Motor neuron (in vitro differentiated cells): Measurements from ENCODE around the gene CEP70. TPM values are rescaled to one million over a fixed set of nuclear protein-coding genes. Genes with fewer than 3 reads are reported as not detected.
A peak's percentile ranks its signal among the peaks of the same experiment; 100 is the strongest.
"Not testable (repeated sequence)": the region's sequence is repeated elsewhere in the genome, so short reads cannot be mapped to it uniquely, and the experiment has no call there.

Experiments
- ATAC-seq, 8 experiments: fragments of 200-7000 bp; cut with Tn5 transposase; replicated peaks in 6 of 8; 2 replicates each; pipeline ENCODE4 v1.8.0; 2021; ENCODE audit warnings: mild to moderate bottlenecking in 8 of 8, moderate library complexity in 8 of 8
- H3K27ac ChIP-seq, 2 donors: fragments of 250-450 bp; sonication (Bioruptor Pico); 2 replicates each; pipeline ENCODE4 v1.9.0; 2021; ENCODE audit warnings: antibody characterized with exemption in 2 of 2, mild to moderate bottlenecking in 2 of 2, moderate library complexity in 1 of 2
- H3K4me1 ChIP-seq, 2 donors: fragments of 250-450 bp; sonication (Bioruptor Pico); replicated peaks in 1 of 2; 2 replicates each; pipeline ENCODE4 v1.6.1; 2021; ENCODE audit warnings: antibody characterized with exemption in 2 of 2, mild to moderate bottlenecking in 2 of 2, moderate library complexity in 1 of 2
- H3K4me3 ChIP-seq, 5 donors: fragments of 250-450 bp; sonication (Bioruptor Pico); 2 replicates each; pipeline ENCODE4 v1.9.0; 2021; ENCODE audit warnings: antibody characterized with exemption in 5 of 5, mild to moderate bottlenecking in 5 of 5, moderate library complexity in 4 of 5
- WGBS, 10 experiments: fragments of 450-650 bp; shearing (Covaris generic); methylation state at CpG; one replicate each; pipeline ENCODE4 v1.0.0; 2022; 5-methylcytosine and 5-hydroxymethylcytosine counted together
- in situ Hi-C, 9 experiments: fragments of 400-800 bp; cut with MboI; loops; one replicate each; pipeline ENCODE4 v1.15.0; 2021; ENCODE audit warnings: low sequenced_read_pairs in 9 of 9, low pct_unique_long_range_greater_than_20kb in 2 of 9; ENCODE audit not compliant: unreplicated experiment in 9 of 9
- total RNA-seq, 8 experiments: library from RNA; unstranded; fragments of 300-600 nt; gene quantifications; 2 replicates each; pipeline versions ENCODE4 v1.2.3 to v1.2.4, GENCODE V29; 2022

The CEP70 gene
- total RNA-seq, 8 experiments from 2014 or later = 12.2 to 53.3 (median 34.3) TPM

GRCh38 chr3:138460536-138461205, 133.4 kb downstream of the CEP70 start:
- Histone ChIP-seq H3K4me3 (no peak overlapping the region), H3K4me1 (peaks cover 5 to 6% of the 10 kb centered on the region in 2 donors), H3K27ac (no peak overlapping the region)
- in situ Hi-C loops = loop anchor here in 1 of 9 experiments (25.0 kb wide), 1 partner anchor 452 kb away; no protein-coding TSS in a partner anchor
- WGBS, 10 experiments = 74 to 100% (median 81%) methylated on average over 2 to 6 of the region's 8 CpGs; no CpG with 5 or more reads in 6 of the 10 experiments
- ATAC-seq = peak in 1 of 8 experiments; percentile 5

DNA sequence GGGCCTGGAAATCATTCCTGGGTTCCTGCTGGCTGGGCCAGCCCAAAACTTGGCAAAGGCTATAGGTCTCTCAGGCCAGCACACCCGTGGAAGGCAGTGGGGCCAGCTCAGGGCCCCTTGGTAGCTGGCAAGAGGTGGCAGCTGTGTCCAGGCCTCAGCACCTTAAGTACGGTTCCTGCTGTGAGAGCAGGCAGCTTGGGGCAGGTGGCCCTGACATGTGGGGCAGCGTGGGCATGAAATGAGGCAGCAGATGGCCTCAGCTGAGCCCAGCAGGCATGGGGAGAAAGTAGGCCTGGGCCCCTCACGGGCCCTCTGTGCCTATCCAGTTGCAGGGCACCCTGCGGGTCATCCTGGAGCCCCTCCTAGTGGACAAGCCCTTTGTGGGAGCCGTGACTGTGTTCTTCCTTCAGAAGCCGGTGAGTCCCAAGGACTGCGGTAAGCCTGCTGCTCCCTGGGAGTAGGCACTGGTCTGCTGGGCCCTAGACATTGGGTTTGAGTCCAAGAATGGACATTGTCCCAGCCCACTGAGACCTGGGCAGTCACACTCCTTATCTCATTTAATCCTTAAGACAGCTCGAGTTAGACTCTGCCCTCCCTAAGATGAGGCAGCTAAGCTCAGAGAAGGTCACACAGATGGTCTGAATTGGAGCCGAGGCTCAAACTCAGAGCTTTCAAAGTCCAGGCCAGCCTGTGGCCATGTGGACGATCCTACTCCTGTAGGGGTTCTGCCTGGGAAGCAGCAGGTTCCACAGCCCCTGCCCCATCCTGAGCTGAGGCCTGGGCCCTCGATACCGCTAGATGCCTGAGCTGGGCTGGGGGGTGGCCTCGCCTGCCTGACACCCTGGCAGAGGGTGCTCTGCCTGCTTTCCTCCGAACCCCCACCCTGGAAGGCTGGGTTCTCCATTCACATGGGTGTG, 134.2 kb downstream of the CEP70 start:
- in situ Hi-C loops = loop anchor here in 1 of 9 experiments (25.0 kb wide), 1 partner anchor 452 kb away; no protein-coding TSS in a partner anchor
- WGBS, 10 experiments = 20 to 100% (median 80%) methylated on average over 1 to 8 of the region's 15 CpGs; no CpG with 5 or more reads in 3 of the 10 experiments
- no peak for ATAC-seq
- Histone ChIP-seq H3K4me3 (no peak overlapping the region), H3K27ac (no peak overlapping the region), H3K4me1 (peaks cover 5 to 6% of the 10 kb centered on the region in 2 donors)

GRCh38 chr3:138458774-138459499, 135.1 kb downstream of the CEP70 start:
- 80 to 100% methylated on average over 1 of the region's 9 CpGs; no CpG with 5 or more reads in 8 of the 10 experiments for WGBS, 10 experiments
- Histone ChIP-seq H3K4me1 (peaks cover 5 to 6% of the 10 kb centered on the region in 2 donors), H3K27ac (no peak overlapping the region), H3K4me3 (no peak overlapping the region)
- ATAC-seq = no peak
- in situ Hi-C loops = loop anchor here in 1 of 9 experiments (25.0 kb wide), 1 partner anchor 453 kb away; no protein-coding TSS in a partner anchor

DNA sequence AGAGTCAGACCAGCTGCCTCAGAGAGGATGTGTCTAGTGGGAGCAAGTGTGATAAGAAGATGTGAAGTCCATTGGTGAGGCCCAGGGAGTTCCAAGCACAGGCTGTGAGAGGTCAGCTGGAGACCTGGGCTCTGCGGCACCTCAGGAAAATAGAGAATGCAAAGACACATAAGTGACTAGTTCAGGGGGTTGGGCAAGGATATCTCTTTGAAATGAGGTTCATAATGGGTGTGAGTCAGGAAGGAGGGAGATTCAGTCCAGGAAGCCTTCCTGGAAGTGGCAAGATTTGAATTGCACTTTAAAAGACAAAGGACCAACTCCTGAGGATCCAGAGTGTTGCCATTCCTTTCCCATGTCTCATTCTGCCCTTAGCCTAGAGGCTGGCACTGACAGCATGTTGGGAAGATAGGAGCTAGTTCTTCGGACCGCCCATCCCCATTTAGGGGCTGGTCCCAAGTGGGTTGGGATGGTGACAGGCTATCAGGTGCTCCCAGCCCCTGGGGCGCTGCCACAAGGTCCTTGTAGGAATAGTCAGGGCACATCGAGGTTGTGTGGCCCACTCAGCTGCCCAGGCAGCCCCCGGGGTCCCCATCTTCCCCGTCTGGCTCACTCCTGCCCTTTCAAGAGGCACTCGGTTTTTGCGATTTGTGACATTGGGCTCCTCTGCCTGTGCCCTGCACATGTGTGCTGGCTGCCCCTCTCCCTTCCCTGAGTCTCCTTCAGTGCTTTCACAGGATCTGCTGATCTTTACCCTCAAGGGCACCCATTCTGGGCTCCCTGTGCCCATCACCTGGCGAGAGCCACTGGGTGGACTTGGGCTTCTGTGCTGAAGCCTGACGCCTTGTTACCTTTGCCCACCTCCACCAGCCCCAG, 136.0 kb downstream of the CEP70 start:
- 0 to 100% (median 80%) methylated on average over 1 to 5 of the region's 11 CpGs; no CpG with 5 or more reads in 3 of the 10 experiments for WGBS, 10 experiments
- ATAC-seq = no peak
- Histone ChIP-seq H3K4me3 (no peak overlapping the region), H3K4me1 (peaks cover 5 to 6% of the 10 kb centered on the region in 2 donors), H3K27ac (no peak overlapping the region)
- in situ Hi-C loops = loop anchor here in 1 of 9 experiments (25.0 kb wide), 1 partner anchor 454 kb away; no protein-coding TSS in a partner anchor

GRCh38 chr3:138456961-138457862, 136.8 kb downstream of the CEP70 start:
- in situ Hi-C loops = loop anchor here in 1 of 9 experiments (25.0 kb wide), 1 partner anchor 455 kb away; no protein-coding TSS in a partner anchor
- 20 to 100% (median 62%) methylated on average over 1 to 8 of the region's 13 CpGs; no CpG with 5 or more reads in 3 of the 10 experiments for WGBS, 10 experiments
- no peak overlapping the region for H3K4me3 ChIP-seq
- ATAC-seq = no peak
- no peak overlapping the region for H3K27ac ChIP-seq
- peaks cover 5 to 6% of the 10 kb centered on the region in 2 donors for H3K4me1 ChIP-seq

DNA sequence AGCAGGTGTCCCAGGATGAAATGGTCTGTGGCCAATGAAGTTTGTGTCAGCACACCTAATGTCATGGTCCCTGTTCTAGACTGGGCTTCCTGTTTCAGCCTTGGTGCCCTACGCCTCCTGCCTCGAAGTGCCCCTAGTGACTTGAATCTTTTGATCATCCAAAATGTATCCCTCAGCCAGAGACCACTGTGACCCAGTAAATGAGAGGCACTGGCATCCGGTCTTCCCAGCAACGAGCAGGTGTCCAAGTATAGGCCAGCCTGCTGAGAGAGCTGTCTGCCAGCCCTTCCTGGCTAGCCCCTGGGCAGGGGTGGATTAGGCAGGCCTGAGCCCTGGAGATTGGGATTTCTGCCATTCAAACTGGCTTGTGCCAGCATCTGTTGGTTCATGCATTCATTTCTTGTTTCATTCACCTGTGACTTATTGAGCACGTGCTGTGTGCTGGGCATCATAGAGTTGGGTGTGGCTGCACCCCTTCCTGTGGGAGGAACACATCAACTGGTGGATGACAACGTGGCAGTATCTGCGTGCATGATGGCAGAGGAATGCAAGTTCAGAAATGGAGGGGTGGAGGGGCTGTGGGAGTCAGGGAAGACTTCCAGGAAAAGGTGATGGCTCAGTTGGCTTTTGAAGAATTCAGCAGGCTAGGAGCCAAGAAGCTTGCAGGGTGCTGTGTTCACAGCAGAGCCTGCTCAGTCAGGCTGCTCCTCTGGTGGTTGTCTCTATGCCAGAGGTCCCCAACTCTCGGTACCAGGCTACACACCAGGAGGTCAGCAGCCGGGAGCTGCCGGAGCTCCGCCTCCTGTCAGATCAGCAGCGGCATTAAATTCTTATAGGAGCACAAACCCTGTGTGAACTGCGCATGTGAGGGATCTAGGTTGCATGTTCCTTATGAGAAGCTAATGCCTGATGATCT, 138.0 kb downstream of the CEP70 start:
- Histone ChIP-seq H3K4me3 (no peak overlapping the region), H3K27ac (no peak overlapping the region), H3K4me1 (peaks cover 0 to under 1% of the 10 kb centered on the region in 2 donors)
- peak in 1 of 8 experiments; percentile 18 for ATAC-seq
- WGBS, 10 experiments = 39 to 100% (median 85%) methylated on average over 1 to 7 of the region's 13 CpGs; no CpG with 5 or more reads in 4 of the 10 experiments
- in situ Hi-C loops = loop anchor here in 1 of 9 experiments (25.0 kb wide), 1 partner anchor 456 kb away; no protein-coding TSS in a partner anchor

DNA sequence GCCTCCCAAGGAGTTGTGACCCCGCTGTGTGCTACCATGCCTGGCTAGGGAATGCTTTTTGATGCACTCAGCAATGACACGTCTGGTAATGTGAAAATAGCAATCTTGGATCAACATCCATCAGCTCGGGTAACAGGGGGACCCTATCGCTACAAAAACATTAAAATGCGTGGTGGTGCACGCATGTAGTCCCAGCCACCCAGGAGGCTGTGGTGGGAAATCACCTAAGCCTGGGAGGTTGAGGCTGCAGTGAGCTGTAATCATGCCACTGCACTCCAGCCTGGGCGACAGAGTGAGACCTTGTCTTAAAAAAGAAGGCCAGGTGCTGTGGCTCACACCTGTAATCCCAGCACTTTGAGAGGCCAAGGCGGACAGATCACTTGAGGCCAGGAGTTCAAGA, 140.1 kb downstream of the CEP70 start:
- H3K27ac ChIP-seq, H3K4me3 ChIP-seq, H3K4me1 ChIP-seq, ATAC-seq: not testable (repeated sequence)
- in situ Hi-C loops = loop anchor here in 1 of 9 experiments (25.0 kb wide), 1 partner anchor 458 kb away; no protein-coding TSS in a partner anchor
- WGBS, 10 experiments = 53 to 100% (median 79%) methylated on average over 2 to 5 of the region's 8 CpGs; no CpG with 5 or more reads in 5 of the 10 experiments

- in situ Hi-C loops = loop anchor here in 1 of 9 experiments (25.0 kb wide), 1 partner anchor 460 kb away; no protein-coding TSS in a partner anchor
- no peak overlapping the region for H3K27ac ChIP-seq
- WGBS, 10 experiments = 41 to 100% (median 78%) methylated on average over 2 to 5 of the region's 6 CpGs; no CpG with 5 or more reads in 4 of the 10 experiments
- H3K4me3 ChIP-seq = no peak overlapping the region
- peak in 2 of 8 experiments; percentile 77 to 88 for ATAC-seq
- no peaks in the 10 kb centered on the region for H3K4me1 ChIP-seq
Observed at GRCh38 chr3:138452436-138452835, 141.6 kb downstream of the CEP70 start.

- in situ Hi-C loops = loop anchor here in 1 of 9 experiments (25.0 kb wide), 1 partner anchor 461 kb away; no protein-coding TSS in a partner anchor
- Histone ChIP-seq H3K4me3 (no peak overlapping the region), H3K27ac (no peak overlapping the region), H3K4me1 (no peaks in the 10 kb centered on the region)
- ATAC-seq = no peak
- 43 to 95% (median 81%) methylated on average over 1 to 14 of the region's 43 CpGs; no CpG with 5 or more reads in 4 of the 10 experiments for WGBS, 10 experiments
Observed at GRCh38 chr3:138451595-138452162, 142.4 kb downstream of the CEP70 start.
